KMS-11 (cell line): ENCODE measurements around the gene GLT1D1.

ENCODE experiments used
- H2AFZ ChIP-seq: fragments of 200-600 bp; sonication (generic); 2 replicates; pipeline ENCODE4 v1.6.1; 2016; ENCODE audit warnings: antibody characterized with exemption, mixed run types, low read depth
- H3K27ac ChIP-seq: fragments of 200-600 bp; sonication (generic); 2 replicates; pipeline ENCODE4 v1.6.1; 2016; ENCODE audit warnings: mild to moderate bottlenecking, mixed run types
- H3K27me3 ChIP-seq: fragments of 200-600 bp; sonication (generic); 2 replicates; pipeline ENCODE4 v1.6.1; 2017; ENCODE audit warnings: mild to moderate bottlenecking, low read depth, mixed run types, moderate library complexity; ENCODE audit not compliant: insufficient read depth
- H3K36me3 ChIP-seq: fragments of 200-600 bp; sonication (generic); 2 replicates; pipeline ENCODE4 v1.6.1; 2017; ENCODE audit warnings: mild to moderate bottlenecking, mixed run types; ENCODE audit not compliant: insufficient read depth
- H3K4me1 ChIP-seq: fragments of 200-600 bp; sonication (generic); 2 replicates; pipeline ENCODE4 v1.6.1; 2016; ENCODE audit warnings: mild to moderate bottlenecking, low read depth, mixed run types; ENCODE audit not compliant: poor library complexity, severe bottlenecking
- H3K4me2 ChIP-seq: fragments of 200-600 bp; sonication (generic); 2 replicates; pipeline ENCODE4 v1.7.0; 2016; ENCODE audit warnings: mild to moderate bottlenecking, mixed run types
- H3K4me3 ChIP-seq: fragments of 200-600 bp; sonication (generic); IDR thresholded peaks from 2 replicates; pipeline ENCODE4 v1.6.1; 2017; ENCODE audit warnings: low read depth, low read length, mixed read lengths; ENCODE audit not compliant: insufficient read depth
- H3K79me2 ChIP-seq: fragments of 200-600 bp; sonication (generic); 2 replicates; pipeline ENCODE4 v1.6.1; 2016; ENCODE audit warnings: low read depth, mixed run types; ENCODE audit not compliant: insufficient read depth
- H3K9ac ChIP-seq: fragments of 200-600 bp; sonication (generic); 2 replicates; pipeline ENCODE4 v1.6.1; 2016; ENCODE audit warnings: mild to moderate bottlenecking, mixed run types
- H4K20me1 ChIP-seq: fragments of 200-600 bp; sonication (generic); 2 replicates; pipeline ENCODE4 v1.6.1; 2016; ENCODE audit warnings: mild to moderate bottlenecking, mixed run types; ENCODE audit not compliant: insufficient read depth
- TF ChIP-seq, protein P1 (sequence below): fragments of 200-600 bp; sonication (generic); conservative IDR thresholded peaks from 2 replicates; pipeline ENCODE4 v1.6.1; 2017; ENCODE audit warnings: low read depth, mild to moderate bottlenecking, antibody characterized with exemption, low read length, moderate library complexity, mixed read lengths

The GLT1D1 gene

GRCh38 chr12:128994856-128995255, 141.6 kb downstream of the GLT1D1 start:
- no peak overlapping the region for H3K9ac ChIP-seq
- H3K79me2 ChIP-seq = no peaks in the 10 kb centered on the region
- H3K27me3 ChIP-seq = no peaks in the 10 kb centered on the region
- no peaks in the 10 kb centered on the region for H4K20me1 ChIP-seq
- no peak overlapping the region for H3K27ac ChIP-seq
- no peaks in the 10 kb centered on the region for H3K4me1 ChIP-seq
- H3K4me2 ChIP-seq = no peak overlapping the region
- no peak overlapping the region for H2AFZ ChIP-seq
- TF ChIP-seq, protein P1, sequence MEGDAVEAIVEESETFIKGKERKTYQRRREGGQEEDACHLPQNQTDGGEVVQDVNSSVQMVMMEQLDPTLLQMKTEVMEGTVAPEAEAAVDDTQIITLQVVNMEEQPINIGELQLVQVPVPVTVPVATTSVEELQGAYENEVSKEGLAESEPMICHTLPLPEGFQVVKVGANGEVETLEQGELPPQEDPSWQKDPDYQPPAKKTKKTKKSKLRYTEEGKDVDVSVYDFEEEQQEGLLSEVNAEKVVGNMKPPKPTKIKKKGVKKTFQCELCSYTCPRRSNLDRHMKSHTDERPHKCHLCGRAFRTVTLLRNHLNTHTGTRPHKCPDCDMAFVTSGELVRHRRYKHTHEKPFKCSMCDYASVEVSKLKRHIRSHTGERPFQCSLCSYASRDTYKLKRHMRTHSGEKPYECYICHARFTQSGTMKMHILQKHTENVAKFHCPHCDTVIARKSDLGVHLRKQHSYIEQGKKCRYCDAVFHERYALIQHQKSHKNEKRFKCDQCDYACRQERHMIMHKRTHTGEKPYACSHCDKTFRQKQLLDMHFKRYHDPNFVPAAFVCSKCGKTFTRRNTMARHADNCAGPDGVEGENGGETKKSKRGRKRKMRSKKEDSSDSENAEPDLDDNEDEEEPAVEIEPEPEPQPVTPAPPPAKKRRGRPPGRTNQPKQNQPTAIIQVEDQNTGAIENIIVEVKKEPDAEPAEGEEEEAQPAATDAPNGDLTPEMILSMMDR = no peak
- no peak overlapping the region for H3K4me3 ChIP-seq
- H3K36me3 ChIP-seq = no peaks in the 10 kb centered on the region

GRCh38 chr12:128995619-128996018, 142.3 kb downstream of the GLT1D1 start:
- Histone ChIP-seq H2AFZ (no peak overlapping the region), H3K9ac (no peak overlapping the region), H4K20me1 (no peaks in the 10 kb centered on the region), H3K4me1 (no peaks in the 10 kb centered on the region), H3K27ac (no peak overlapping the region), H3K4me2 (no peak overlapping the region), H3K36me3 (no peaks in the 10 kb centered on the region), H3K4me3 (no peak overlapping the region), H3K27me3 (no peaks in the 10 kb centered on the region), H3K79me2 (no peaks in the 10 kb centered on the region)
- TF ChIP-seq, protein P1 = no peak

DNA sequence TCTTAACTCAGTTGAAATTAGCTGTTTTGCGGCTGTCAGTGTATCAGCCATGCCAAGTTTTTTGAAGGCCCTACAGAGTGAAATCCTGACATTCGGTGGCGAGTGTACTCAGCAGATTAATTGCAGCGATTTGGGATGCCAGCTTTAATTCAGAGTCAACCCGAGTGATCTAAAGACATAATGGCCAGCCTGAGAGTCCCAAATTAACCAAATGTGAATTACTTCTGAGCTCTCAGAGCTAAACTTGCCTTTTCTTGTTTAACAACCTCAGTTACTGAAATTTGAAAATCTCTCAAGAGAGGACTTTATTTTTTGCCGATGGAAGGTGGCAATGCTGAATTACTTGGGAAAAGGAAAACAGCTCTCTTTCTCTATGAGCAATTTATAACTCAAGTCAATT, 148.5 kb downstream of the GLT1D1 start:
- H3K36me3 ChIP-seq = no peaks in the 10 kb centered on the region
- no peaks in the 10 kb centered on the region for H3K79me2 ChIP-seq
- no peaks in the 10 kb centered on the region for H3K4me1 ChIP-seq
- TF ChIP-seq, protein P1 = no peak
- no peak overlapping the region for H3K9ac ChIP-seq
- no peak overlapping the region for H3K4me3 ChIP-seq
- H3K27me3 ChIP-seq = no peaks in the 10 kb centered on the region
- H3K4me2 ChIP-seq = no peak overlapping the region
- H3K27ac ChIP-seq = no peak overlapping the region
- no peaks in the 10 kb centered on the region for H4K20me1 ChIP-seq
- no peak overlapping the region for H2AFZ ChIP-seq

- no peaks in the 10 kb centered on the region for H3K79me2 ChIP-seq
Observed at GRCh38 chr12:129002427-129002826, 149.1 kb downstream of the GLT1D1 start.

More at GRCh38 chr12:129002427-129002826, 149.1 kb downstream of the GLT1D1 start:
- no peaks in the 10 kb centered on the region for H4K20me1 ChIP-seq
- no peaks in the 10 kb centered on the region for H3K27me3 ChIP-seq
- TF ChIP-seq, protein P1 = no peak
- no peak overlapping the region for H3K27ac ChIP-seq
- H3K9ac ChIP-seq = no peak overlapping the region
- H3K4me2 ChIP-seq = no peak overlapping the region
- no peak overlapping the region for H2AFZ ChIP-seq
- no peaks in the 10 kb centered on the region for H3K4me1 ChIP-seq
- H3K36me3 ChIP-seq = no peaks in the 10 kb centered on the region
- H3K4me3 ChIP-seq = no peak overlapping the region
